Glomerular endothelial cell (primary cell): ENCODE measurements around the gene SCO2. TPM values are rescaled to one million over a fixed set of nuclear protein-coding genes. Genes with fewer than 3 reads are reported as not detected.

Experiments used
- DNase-seq: peaks from one replicate; pipeline ENCODE4 v3.0.0-alpha.2; 2011; ENCODE audit warnings: low read depth, low spot score; ENCODE audit errors: extremely low read depth
- total RNA-seq: library from RNA; depleted of rRNA; stranded (reverse); fragments of >200 nt; gene quantifications from 2 replicates; pipeline ENCODE4 v1.2.3, GENCODE V29; 2015

The SCO2 gene, protein sequence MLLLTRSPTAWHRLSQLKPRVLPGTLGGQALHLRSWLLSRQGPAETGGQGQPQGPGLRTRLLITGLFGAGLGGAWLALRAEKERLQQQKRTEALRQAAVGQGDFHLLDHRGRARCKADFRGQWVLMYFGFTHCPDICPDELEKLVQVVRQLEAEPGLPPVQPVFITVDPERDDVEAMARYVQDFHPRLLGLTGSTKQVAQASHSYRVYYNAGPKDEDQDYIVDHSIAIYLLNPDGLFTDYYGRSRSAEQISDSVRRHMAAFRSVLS
- total RNA-seq: 2.6 and 7.3 TPM in 2 replicates

DNA sequence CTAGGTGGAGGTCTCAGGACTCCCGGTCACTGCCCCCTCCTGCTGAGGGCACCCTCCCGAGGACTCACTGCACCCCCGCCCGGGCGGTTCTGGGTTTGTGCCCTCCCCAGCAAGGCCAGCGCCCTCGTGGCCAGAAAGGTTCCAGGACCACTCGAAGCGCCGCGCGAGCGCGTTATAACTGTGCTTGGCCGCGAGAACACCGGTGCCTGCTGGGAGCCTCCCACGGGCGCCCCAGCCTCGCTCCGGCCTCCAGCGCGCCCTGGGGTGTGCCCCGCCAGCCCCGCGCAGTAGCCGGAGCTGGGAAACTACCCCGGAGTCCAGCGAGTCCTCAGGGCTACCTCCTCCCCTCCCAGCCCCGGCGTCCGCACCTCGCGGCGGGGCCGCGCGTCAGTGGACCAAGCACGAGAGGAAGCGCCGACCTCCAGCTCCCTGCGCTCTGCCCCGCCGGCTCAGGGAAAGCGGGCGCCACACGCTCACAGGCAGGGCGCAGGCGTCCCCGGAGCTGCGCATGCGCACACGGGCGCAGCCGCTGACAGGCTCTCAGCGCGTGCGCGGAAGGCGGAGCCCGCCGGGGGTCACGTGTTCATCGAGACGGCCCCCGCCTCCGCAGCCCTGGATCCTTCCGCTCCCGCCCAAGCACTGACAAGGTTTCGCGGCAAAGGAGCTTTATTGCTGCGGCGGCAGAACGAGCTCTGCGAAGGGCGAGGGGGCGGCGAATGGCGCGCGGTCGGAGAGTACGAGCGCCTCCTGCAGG lies at the start of gene SCO2:
Gene SCO2 (minus strand): TSS at position 495 of the 754 bp plus-strand sequence. CDS start 1,187 bp downstream, outside the sequence.
- no peak for DNase-seq

DNA sequence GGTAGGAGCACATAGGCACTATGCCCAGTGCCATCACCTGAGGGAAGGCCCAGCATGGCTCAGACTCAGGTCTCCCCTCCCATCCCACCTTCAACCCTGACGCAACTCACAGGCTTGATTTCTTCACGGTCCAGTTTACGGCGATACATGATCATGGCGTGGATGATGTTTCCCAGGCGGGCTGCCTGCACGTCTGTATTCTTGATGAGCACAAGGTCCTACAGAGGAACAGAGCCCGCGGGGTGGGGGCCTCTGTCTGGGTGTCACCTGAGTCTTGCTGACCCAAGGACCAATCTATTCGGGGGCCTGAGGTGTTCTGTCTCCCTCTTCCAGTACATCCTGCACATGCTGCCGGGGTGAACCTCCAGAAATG lies 49.0 kb upstream of the SCO2 start:
- no peak for DNase-seq

DNA sequence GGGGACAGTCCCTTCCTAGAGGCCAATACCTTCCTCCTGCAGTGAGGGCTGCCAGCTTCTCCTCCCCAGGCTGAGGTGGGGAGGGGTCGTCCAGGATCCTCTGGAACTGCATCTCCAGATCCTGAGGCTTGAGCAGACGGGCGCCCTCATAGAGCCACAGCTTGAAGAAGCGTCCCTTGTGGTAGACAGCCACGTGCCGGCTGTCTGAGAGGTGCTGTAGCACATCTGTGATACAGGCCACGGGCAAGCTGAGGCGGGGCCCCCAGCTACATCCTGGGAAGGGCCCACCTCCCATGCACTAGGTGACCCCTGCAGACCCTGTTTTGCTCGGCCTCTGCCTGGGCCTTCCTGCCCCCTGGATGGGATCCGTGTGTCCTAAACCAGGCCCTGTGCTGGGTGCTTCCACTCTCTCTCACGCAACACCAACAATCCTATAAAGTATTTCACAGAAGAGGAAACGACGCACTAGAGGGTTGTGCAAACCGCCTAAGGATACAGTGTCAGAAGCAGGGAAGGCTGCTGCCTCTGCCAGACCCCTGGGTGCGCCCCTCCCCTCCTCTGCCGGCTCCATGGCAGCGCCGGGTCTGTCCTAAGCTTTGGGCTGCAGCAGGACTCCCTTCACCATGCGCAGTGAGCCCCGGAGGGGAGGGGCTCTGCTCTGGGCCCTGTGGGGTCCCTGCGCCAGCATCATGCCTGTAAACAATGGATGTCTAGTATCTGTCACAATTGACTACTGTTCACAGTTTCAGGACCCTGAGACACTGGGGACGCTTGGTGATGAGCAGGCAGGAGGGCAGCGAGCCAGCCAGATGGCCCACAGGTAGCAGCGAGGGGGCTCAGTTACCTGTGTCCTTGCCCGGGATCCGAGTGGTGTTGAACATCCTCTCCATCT lies 48.3 kb upstream of the SCO2 start:
- DNase-seq: no peak

DNA sequence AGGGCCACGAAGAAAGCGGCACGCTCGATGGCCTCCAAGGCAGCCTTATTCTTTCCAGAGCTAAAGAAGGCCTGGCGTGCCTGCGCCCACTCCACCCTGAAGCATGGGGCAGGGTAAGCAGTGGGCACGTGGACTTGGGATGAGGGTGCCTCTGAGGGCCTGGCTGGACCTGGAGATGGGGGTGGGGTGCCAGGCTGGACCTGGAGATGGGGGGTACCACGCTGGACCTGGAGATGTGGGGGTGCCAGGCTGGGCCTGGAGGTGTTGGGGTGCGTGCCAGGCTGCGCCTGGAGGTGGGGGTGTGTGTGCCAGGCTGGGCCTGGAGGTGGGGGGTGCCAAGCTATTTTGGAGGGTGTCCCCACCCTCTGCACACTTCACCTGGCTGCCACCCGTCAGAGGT lies 47.6 kb upstream of the SCO2 start:
- no peak for DNase-seq

DNA sequence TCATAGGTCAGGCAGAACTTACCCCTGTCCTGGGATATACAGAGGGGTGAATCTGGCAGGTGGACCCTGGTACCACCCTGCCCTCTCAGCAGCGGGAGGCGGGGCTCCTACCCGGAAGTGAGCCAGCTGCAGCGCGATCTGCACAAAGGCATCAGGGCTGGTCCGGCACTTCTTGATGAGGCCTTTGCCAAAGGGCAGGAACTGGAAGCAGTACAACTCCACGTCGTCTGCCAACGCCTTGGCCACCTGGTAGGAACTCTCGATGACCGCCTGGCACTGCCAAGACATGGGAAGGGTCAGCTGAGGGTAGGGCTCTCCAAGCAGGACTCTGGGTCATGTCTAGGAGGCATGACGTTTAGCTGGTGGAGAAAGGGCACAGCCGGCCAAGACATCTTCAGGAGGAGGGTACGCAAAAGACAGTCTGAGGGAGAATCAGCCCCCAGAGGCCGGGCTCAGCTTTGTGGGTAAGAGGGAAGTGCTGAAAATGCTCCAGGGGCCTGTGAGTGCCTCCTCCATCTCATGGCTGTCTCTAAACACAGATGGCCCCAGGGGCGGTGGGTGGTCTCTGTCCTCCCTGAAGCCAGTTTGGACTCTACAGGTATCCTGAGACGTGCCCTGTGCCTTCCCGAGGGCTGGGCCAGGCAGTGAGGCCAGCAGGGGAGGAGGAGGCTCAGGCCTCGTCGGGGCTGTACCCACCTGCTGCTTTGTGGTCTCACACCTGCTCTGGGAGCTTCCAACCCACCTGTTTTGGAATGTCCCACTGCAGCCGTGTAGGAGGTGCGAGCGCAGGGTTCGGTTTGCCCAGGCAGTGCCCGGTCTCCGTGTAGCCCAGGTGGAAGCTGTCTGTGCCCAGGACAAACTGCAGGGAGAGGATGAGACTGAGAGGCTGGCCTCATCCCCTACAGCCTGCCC lies 46.1 kb upstream of the SCO2 start:
- no peak for DNase-seq

DNA sequence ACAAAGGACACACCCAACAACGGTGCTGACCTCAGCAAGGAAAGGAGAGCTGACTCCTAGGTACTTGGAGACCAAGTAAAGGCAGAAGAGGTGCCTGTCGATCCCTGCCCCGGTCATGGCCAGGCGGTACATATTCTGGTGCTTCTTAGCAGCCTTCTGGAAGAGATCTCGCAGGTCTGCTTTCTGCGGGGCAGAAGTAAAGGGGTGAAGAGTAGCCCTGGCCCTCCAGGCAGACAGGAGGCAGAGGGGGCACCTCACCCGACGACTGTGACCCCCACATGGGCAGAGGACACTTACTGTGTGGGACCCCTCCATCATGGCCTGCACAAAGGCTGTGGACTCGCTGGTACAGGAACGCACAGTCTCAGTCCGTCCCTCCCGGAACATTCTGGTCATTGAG lies 45.5 kb upstream of the SCO2 start:
- DNase-seq: no peak

DNA sequence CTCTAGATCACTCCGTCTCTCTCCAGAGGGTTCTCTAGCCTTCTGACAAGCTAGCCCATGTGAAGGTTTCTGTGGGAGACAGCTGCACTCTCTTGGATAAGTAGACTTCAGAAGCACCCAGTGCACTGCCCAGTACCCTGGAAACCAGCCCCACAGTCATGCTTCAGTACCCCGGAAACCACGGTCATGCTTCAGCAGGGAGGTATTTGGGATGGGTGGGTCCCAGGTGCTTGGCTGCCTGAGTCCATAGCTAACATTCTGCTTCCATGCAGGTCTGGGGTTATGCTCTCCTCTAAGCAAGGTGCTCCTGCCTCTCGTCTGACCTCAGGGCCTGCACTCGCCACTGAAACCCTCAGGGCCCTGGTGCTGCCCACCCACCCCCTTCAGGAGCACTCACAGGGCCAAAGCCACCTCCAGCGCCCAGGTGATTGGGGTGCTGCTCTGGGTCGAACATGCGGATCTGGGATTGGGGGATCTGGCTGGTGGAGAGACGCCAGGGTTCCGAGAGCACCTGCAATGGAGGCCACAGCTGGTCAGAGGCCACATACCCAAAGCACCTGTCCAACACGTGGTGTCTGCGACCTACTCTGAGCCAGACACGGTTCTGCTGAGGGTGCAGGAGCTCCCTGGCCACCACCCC lies 44.6 kb upstream of the SCO2 start:
- DNase-seq: no peak

DNA sequence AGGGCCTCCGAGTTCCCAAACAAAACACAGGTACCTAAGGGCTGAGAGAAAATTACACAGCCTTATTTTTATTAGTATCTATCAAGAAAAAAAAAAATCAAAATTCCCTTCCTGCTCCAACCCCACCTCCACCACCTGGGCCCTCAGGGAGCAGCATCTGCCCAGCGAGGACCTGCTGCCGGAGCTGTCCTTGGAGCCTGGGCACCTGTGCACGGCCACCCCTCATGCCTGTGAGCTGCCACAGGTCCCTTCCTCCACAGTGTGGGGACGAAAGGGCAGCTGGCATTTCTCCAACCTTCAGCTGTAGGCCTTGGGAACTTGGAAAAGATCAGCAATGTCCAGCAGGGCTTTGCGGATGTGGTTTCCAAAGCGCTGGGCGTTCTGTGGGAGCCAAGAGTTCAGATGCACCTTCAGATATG lies 43.7 kb upstream of the SCO2 start:
- no peak for DNase-seq

DNA sequence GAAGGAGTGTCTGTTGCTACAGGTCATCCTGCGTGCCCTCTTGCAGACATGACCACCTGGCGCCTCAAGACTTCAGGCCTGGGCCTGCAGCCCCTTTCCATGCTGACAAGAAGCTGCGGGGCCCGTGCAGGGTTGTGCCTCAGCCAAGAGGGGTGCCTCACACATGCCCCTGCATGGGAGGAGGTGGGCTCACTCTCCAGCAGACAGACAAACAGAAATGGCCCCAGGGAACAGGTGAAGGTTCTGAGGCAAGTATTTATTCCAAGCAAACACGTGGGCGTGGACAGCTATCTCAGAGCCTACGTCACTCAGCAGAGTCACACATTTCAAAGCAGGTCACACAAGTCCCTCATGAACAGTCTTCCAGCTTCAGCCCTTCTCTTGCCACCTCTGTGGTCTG lies 43.2 kb upstream of the SCO2 start:
- DNase-seq: no peak

DNA sequence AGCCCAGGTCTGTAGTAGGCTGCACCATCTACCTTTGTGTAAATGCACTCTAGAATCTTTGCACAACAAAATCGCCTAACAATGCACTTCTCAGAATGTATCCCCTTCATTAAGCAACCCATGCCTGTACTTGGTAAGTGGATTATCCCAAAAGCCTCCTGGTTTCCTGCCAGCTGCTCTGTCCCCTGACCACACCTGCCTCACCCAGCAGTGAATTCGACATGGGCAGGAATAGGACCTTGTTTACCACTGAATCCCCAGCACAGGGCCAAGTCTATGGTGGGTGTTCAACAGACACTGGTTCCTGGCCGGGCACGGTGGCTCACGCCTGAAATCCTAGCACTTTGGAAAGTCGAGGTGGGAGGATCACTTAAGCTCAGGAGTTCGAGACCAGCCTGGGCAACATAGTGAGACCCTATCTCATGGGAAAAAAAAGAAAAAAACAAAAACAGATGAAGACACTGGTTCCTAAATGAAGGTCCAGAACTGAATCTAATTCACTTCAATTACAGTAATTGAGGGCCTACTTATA lies 42.4 kb upstream of the SCO2 start:
- DNase-seq: no peak

DNA sequence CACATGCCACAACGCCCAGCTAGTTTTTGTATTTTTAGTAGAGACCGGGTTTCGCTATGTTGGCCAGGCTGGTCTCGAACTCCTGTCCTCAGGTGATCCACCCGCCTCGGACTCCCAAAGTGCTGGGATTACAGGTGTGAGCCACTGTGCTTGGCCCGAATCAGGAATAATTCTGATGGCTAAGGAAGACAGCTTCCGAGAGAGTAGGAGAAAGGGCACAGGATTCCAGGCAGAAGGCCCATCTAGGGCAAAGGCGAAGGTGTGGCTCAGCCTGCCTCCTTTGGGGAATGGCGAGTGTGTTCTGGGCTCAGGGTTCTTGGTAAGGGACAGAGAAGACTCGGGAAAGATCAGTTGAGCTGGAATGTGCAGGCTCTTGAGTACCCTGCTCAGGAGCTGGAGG lies 38.9 kb upstream of the SCO2 start:
- no peak for DNase-seq

DNA sequence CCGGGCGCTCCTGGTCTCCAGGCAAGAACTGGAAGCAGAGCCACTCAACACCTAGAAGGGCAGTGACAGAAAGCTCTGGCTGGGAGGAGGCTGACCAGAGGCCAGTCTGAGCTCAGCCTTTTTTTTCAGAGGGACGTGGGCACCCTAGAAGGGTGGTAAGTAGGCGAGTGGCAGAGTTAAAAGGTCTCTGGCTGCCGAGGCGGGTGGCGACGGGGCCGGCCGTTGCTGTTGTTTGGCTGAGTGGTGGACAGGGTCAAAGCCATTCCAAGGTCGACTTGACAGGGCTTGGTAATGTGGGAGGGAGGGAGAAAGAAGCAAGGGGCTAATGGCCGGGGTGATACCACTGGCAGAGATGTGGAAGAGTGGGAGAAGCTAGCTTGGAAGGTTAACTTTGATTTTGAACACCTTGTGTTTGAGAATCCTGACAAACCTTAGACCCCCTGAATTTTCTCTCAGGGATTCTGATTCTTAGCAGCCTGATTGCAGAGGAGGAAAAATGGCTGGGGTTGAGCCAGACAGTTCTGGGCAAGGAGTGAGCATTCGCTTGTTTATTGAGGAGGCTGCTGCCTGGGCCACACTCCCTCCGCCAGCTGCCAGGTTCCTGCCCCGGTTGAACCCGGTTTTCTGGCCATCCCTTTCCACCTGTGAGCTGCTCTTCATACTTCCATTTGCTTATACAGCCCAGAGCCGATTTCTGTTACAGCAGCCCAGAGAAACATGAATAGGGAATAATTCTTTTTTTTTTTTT lies 38.2 kb upstream of the SCO2 start:
- DNase-seq: no peak

DNA sequence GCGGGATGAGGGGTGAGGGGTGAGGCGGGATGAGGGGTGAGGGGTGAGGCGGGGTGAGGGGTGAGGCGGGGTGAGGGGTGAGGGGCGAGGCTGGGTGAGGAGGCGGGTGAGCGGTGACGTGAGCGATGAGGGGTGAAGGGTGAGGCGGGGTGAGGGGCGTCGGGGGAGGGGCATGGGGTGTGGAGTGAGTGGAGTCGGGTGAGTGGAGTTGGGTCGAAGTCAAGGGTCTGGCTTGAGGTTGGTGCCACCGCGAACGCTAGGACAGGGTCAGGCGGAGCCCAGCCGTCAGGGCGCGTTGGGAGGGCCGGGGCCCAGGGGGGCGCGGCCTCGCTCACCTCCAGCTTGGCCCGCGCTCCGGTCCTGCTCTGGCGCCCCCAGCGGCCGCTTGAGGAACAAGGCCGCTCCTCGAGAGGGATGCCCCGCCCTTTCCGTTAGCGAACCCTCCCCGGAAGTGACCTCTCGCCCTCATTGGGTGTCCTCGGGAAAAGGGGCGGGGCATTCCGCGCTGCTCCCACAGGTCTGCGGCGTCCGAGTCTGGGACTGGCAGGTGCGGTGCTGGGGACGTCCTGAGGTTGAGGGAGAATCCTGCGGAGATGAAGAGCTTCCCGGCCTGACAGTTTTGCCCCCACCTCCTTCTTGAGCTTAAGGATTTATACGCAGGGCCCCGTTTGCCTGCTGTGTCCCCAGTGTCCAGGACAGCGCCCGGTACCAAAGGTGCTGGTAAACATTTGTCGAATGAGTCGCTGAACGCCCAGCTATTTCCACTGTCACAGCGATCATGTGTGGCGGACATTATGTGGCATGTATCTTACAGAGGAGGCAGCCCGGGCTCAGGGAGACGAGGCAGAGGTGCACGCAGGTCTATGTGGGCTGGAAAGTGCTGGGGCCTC lies 37.4 kb upstream of the SCO2 start, which contains the start of gene SYCE3:
Gene SYCE3 (minus strand): TSS at position 397 of the 890 bp plus-strand sequence. CDS start 6,514 bp downstream, outside the sequence.
- DNase-seq: no peak

DNA sequence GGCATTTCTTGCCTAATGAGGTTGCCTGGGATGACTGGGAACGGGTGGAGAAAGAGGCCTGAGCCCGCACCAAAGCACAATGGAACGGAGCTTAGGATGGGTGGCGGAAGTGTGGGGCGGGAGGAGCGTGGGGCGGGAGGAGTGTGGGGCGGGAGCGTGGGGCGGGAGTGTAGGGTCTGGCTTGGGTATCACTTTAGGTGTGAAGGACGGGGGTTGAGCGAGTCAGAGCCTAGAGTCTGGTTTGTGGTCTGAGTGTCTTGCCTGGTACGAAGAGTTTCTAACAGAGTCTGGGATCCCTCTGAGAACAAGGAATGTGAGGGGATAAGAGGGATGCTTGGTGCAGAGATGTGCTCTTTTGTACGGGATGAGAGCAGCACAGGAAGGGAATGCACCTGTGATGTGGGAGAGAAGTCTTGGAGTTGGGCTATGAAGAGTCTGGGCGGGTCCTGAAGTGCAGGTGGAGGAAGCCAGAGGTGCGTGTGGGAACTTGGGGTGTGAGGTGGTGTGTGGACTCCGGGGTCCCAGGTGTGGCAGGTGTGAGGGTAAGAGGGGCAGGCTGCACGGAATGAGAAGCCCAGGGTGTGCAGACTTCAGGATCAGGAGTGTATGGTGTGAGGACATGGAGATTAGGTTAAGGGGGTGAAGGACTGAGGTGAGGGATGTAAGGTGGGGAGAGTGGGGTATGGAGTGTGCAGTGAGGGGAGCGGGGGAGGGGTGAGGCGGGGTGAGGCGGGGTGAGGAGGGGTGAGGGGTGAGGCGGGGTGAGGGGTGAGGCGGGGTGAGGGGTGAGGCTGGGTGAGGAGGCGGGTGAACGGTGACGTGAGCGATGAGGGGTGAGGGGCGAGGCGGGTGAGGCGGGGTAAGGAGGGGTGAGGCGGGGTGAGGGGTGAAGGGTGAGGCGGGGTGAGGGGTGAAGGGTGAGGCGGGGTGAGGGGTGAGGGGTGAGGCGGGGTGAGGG lies 36.3 kb upstream of the SCO2 start:
- no peak for DNase-seq

DNA sequence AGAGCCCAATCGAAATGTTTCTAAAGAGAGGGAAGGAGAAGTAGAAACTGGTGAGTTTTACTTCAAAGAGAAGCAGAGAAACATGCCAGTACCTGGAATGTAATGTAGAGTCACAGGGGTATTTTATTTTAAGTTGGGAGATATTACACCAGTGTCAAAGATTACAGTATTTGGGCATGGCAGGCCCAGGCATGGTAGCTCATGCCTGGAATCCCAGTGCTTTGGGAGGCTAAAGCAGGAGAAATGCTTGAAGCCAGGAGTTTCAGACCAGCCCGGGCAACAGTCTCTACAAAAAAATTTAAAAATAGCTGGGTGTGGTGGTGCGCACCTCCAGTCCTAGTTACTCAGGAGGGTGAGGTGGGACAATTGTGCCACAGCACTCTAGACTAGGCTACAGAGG lies 34.6 kb upstream of the SCO2 start:
- DNase-seq: no peak

DNA sequence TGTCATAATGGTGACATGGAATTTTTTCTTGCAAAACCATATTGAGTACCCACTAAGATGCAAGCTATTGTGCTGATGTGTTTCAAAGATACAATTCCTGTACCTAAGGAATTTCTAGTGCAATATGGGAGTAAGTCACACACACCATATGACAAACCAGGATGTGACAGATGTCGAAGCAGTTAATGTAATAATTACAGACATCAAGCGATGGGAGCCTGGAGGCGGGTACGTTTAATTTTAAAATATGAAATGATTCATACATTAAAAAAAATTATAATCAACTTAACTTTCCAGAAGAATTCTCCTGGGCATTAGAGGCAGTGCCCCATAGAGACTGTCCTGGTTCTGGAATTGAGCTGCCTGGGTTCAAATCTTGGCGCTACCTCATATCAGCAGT lies 31.3 kb upstream of the SCO2 start:
- DNase-seq: no peak

DNA sequence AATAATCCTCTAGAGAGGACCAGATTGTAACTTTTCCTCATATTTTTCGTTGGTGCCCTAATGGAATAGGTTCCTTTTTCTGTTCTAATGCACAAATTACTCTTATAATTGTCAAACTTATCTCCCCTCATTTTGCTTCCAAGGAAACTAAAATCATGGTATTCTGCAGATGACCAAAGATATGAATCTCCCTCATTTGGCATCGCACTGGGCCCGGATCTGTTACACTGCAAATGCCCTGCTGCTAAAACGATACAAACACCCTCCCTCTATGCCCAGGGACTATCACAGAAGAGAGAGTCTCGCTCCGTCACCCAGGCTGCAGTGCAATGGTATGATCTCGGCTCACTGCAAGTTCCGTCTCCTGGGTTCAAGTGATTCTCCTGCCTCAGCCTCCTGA lies 27.9 kb upstream of the SCO2 start:
- no peak for DNase-seq
